Measurements from ENCODE around the gene ADGRB3.

Gene ADGRB3

DNA sequence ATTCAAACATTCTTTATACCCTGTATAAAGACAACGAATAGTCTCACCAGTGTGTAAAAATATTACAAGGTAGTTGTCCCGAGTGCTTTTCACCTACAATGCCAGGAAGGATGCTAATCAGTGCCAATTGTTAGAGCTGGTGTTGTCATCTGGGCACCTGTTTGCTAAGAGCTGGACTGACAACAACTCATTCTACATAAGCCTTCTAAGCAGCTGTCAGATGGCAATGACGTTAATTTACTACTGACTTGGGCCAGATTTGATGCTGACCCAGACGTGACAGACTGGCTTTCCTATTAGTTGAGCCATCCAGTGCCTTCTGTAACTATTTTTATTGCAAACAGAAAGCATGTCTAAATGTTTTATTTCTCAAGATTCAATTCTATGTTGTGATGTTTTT lies 355.2 kb downstream of the ADGRB3 start:
- TF ChIP-seq, protein P1, sequence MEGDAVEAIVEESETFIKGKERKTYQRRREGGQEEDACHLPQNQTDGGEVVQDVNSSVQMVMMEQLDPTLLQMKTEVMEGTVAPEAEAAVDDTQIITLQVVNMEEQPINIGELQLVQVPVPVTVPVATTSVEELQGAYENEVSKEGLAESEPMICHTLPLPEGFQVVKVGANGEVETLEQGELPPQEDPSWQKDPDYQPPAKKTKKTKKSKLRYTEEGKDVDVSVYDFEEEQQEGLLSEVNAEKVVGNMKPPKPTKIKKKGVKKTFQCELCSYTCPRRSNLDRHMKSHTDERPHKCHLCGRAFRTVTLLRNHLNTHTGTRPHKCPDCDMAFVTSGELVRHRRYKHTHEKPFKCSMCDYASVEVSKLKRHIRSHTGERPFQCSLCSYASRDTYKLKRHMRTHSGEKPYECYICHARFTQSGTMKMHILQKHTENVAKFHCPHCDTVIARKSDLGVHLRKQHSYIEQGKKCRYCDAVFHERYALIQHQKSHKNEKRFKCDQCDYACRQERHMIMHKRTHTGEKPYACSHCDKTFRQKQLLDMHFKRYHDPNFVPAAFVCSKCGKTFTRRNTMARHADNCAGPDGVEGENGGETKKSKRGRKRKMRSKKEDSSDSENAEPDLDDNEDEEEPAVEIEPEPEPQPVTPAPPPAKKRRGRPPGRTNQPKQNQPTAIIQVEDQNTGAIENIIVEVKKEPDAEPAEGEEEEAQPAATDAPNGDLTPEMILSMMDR (IDR thresholded peaks at IDR 0.05; ENCODE audit: borderline replicate concordance, control extremely low read depth, extremely low read depth, insufficient read depth, missing control alignments), result no peak
- no peak for DNase-seq (ENCODE audit: low spot score)
- in situ Hi-C loops (cut with MboI; ENCODE audit: low sequenced_read_pairs, unreplicated experiment), result no loop called here

DNA sequence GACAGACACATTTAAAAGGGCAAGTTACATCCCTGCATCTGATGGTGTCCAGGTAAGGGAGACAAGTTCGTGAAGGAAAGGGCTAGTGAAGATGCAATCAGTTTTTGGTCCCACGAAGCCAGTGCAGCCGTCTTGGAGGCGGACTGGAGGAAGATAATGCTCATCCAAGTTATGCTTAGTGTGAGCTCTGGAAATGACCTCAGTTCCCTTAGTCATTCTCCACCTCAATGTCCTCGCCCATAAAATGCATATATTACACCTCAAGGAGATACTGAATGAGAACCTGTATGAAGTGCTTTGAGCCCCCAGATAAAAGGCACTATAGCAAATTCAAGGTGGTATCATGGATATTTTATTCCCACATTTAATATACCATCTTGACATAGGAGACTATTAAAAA lies 358.8 kb downstream of the ADGRB3 start:
- TF ChIP-seq, protein P1 (IDR thresholded peaks at IDR 0.05; ENCODE audit: borderline replicate concordance, control extremely low read depth, extremely low read depth, insufficient read depth, missing control alignments), result no peak
- no peak for DNase-seq (ENCODE audit: low spot score)
- in situ Hi-C loops (cut with MboI; ENCODE audit: low sequenced_read_pairs, unreplicated experiment), result no loop called here

DNA sequence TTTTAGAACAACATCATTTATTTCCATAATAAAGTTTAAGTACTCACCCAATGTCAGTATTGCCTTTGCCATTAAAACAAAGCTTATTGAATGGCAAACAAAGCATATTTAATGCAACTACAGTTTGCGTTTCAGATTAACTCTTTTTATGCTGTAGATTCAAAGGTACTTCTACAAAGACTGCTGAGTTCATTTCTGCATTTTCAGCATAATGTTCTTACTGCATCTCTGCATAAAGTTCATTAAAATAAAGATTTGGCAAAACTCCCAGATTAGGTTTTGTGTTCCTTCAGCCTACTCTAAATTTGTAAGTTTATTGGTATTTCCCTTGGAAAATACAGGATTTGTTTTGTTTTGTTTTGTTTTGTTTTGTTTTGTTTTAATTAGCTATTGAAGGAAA lies 359.4 kb downstream of the ADGRB3 start:
- no peak for DNase-seq (ENCODE audit: low spot score)
- in situ Hi-C loops (cut with MboI; ENCODE audit: low sequenced_read_pairs, unreplicated experiment), result no loop called here
- TF ChIP-seq, protein P1 (IDR thresholded peaks at IDR 0.05; ENCODE audit: borderline replicate concordance, control extremely low read depth, extremely low read depth, insufficient read depth, missing control alignments), result no peak

DNA sequence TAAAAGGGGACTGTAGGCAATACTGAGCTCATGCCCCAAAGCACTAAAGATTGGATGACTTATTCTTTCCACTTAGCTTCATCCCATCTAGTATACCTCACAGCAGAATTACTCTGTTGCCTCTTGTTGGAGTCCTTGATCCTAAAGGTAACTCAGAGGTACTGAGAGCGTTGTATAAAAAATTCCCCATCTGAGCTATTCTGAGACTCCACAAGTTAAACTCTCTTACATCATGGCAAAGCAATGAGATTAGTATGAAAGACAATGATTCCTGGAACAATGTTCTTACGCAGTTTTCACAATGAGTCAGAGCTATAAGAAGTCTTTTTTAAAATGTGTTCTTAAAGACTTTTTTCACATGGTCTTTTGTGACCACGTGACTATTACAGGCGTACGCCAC lies 370.1 kb downstream of the ADGRB3 start:
- TF ChIP-seq, protein P1 (IDR thresholded peaks at IDR 0.05; ENCODE audit: borderline replicate concordance, control extremely low read depth, extremely low read depth, insufficient read depth, missing control alignments), result no peak
- in situ Hi-C loops (cut with MboI; ENCODE audit: low sequenced_read_pairs, unreplicated experiment), result no loop called here
- no peak for DNase-seq (ENCODE audit: low spot score)

DNA sequence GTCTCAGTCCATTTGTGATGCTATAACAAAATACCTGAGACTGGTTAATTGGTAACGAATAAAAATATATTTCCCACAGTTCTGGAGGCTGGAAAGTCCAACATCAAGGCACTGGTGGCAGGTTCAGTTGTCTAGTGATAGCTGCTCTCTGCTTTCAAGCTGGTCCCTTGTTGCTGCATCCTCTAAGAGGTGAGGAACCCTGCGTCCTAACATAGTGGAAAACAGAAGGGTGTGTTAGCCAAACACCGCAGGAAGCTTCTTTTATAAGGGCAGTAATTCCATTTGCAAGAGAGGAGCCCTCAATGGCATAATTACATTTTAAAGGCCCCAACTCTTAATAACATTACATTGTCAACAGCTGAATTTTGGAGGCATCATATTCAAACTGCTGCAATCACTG lies 372.7 kb downstream of the ADGRB3 start:
- TF ChIP-seq, protein P1 (IDR thresholded peaks at IDR 0.05; ENCODE audit: borderline replicate concordance, control extremely low read depth, extremely low read depth, insufficient read depth, missing control alignments), result no peak
- DNase-seq (ENCODE audit: low spot score), result no peak
- in situ Hi-C loops (cut with MboI; ENCODE audit: low sequenced_read_pairs, unreplicated experiment), result no loop called here

DNA sequence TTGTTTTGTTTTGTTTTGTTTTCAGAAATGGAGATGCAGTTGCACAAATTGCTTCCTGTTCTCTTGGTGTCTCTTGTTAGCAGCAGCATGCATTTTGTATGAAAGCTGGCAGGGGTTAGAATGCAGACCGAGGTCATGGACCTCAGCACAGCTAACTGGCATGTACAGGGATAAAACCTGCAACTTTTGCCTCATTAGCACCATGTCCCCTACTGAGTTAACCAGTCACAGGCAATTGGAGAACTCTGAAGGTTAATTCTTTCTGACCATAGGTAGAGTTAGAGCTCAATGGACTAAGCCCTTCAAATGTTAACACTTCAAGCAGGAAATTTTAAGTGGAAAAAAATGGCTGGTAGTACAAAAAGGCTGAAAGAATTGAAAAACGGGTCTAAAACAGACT lies 377.1 kb downstream of the ADGRB3 start:
- in situ Hi-C loops (cut with MboI; ENCODE audit: low sequenced_read_pairs, unreplicated experiment), result no loop called here
- TF ChIP-seq, protein P1 (IDR thresholded peaks at IDR 0.05; ENCODE audit: borderline replicate concordance, control extremely low read depth, extremely low read depth, insufficient read depth, missing control alignments), result no peak
- DNase-seq (ENCODE audit: low spot score), result no peak

DNA sequence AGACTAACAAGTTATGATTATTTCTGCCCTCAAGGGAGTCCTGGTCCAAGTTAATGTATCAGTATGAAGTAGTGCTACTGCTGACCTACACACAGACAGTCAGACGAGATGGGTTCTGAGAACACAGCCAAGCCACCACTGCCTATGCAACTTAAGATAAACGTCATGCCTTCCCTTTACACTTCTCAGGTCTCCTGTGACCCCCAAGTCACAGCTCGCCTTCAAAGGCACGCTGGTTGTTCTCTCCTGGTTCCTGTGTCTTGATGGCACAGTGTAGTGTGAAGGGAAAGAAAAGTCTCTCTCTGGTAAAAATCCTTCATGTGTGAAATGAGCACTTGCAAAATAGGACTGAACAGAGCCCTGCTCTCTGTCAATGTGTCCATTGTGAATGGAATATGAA lies 377.8 kb downstream of the ADGRB3 start:
- TF ChIP-seq, protein P1 (IDR thresholded peaks at IDR 0.05; ENCODE audit: borderline replicate concordance, control extremely low read depth, extremely low read depth, insufficient read depth, missing control alignments), result no peak
- in situ Hi-C loops (cut with MboI; ENCODE audit: low sequenced_read_pairs, unreplicated experiment), result no loop called here
- DNase-seq (ENCODE audit: low spot score), result no peak

Measured in GM13976 (cell line).